Stimulated activated CD4-positive, alpha-beta T cell treated with anti-CD3 and anti-CD28 coated beads, TNF-alpha, amount 100 ng/mL, for 48 hours (primary cell): ENCODE data around the gene KRT1.

Source experiments
- DNase-seq, 3 donors: peaks; one replicate each; pipeline ENCODE4 v3.0.0-alpha.2; 2020; ENCODE audit warnings: low read depth in 3 of 3

KRT1 gene

GRCh38 chr12:52698651-52699340 is 18.6 kb upstream of the KRT1 start:
- no peak for DNase-seq

GRCh38 chr12:52697058-52697582 is 16.9 kb upstream of the KRT1 start:
- DNase-seq, result no peak

DNA sequence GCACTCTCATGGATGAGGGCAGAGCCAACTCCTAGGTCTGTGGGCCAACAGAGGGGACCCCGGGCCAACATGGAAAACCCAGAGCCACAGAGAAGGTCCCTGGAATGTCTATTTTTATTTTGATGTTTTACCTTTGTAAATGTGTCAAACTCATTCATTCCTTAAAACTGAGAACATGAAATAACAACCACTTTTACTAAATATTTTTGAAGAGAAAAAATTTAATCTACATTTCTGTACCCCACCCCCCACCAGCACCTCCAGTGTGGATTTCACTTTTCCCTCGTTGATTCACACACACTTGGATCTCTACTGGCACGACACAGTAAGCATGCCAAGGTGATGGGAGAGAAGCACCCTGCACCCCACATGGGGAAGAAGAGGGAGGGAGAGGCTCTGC is 16.4 kb upstream of the KRT1 start:
- DNase-seq, result no peak

GRCh38 chr12:52695039-52695438 is 14.8 kb upstream of the KRT1 start:
- no peak for DNase-seq

DNA sequence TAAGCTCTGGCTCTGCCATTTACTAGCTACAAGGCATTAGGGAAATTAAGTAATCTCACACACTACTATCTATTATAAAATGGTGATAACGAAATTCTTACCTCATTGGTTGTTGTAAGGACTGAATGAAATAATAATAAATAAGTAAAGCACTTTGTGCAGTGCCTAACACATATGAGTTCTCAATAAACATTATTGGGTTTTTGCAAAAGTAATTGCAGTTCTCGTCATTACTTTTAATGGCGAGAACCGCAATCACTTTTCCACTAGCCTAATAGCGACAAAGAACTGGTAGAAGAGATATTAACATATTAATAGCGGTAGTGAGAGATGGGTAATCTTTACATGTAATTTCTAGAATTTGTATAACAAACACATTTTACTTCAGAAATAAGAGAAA is 13.9 kb upstream of the KRT1 start:
- DNase-seq, result no peak

GRCh38 chr12:52693261-52693660 is 13.1 kb upstream of the KRT1 start:
- no peak for DNase-seq

DNA sequence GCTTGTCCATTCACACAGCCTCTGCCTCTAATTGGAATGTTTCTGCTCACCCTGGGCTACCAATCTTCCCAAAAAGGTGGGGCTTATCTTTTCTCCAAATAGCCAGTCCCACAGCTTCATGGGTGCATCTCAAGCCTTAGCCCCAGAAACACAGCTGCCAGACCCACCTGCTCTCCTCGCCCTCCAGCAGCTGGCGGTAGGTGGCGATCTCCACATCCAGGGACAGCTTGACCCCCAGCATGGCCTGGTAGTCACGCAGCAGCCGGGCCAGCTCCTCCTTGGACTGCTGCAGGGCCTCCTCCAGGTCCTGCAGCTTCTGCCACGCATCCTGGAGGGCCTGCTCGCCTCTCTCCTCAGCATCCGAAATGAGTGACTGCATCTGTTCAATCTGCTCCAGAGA is 12.0 kb upstream of the KRT1 start:
- no peak for DNase-seq

DNA sequence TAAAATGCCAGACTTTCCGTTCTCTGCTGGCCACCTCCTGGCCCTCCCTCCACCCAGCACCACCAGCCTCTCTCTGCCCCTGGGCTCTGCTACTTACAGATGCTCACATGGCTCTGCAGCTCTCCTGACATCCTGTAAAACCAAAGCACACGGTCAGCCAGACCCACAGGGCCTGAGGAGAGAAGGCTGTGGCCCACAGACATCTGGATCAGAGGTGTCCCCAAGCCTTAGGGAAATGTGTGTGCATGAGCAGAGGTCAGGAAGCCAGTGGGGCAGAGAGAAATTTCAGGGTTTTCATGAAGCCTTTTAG is 11.6 kb upstream of the KRT1 start:
- DNase-seq, result no peak

DNA sequence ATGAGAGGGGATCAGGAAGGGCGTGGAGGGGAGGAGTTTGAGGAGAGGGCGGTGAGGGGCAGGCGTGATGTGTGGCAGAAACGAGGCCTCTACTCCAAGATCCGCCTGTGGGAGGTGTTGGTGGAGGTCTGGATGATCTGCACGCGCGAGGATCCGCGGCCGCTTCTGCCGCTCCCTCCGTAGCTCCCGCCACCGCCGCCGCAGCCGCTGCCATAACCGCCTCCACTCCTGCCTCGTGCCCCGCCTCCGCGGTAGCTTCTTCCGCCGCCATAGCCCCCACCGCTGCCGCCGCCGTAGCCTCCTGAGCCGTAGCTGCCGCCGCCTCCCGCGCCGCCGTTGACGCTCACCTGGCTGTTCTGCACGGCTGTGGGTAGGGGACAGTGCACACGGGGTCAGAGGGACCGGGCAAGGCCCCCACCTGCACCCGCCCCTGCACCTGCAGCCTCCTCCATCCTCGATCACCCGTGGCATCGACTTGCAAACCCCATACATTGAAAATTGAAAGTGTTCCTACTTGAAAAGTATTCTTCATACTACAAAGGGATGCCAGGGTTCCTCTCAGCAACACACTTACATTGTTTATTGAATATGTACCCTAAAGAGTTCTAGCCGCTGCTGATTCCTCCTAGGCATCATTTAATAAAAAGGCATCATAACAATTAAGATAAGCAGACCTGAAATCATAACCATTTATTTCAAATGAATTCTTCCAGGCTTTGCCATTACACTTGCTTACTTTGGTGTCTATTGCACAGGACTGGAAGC is 11.1 kb upstream of the KRT1 start:
- DNase-seq, result peak; percentile 9 to 31 (median 14)

GRCh38 chr12:52690351-52691075 is 10.3 kb upstream of the KRT1 start:
- no peak for DNase-seq

DNA sequence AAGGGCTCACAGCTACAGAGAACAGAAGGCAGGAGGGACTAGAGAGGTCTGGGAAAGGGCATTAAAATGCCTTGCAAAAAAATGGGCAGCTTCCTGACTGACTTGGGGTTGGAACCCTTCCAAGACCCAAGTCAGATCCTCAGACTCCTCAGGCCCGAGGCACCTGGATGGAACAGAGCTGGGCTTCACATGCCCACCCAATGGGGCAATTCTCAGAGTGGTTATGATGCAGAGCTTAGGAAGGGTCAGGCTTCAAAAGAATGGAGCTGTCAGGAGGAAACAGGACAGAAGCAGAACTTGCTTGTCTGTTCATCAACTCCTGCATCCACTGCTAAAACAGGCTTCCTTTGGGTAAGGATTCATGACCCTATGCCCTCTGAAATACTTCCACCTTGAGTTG is 9.7 kb upstream of the KRT1 start:
- DNase-seq, result no peak

- DNase-seq, result no peak
Measured at GRCh38 chr12:52689239-52689638, 9.0 kb upstream of the KRT1 start.

GRCh38 chr12:52688481-52688880 is 8.3 kb upstream of the KRT1 start:
- DNase-seq, result no peak

DNA sequence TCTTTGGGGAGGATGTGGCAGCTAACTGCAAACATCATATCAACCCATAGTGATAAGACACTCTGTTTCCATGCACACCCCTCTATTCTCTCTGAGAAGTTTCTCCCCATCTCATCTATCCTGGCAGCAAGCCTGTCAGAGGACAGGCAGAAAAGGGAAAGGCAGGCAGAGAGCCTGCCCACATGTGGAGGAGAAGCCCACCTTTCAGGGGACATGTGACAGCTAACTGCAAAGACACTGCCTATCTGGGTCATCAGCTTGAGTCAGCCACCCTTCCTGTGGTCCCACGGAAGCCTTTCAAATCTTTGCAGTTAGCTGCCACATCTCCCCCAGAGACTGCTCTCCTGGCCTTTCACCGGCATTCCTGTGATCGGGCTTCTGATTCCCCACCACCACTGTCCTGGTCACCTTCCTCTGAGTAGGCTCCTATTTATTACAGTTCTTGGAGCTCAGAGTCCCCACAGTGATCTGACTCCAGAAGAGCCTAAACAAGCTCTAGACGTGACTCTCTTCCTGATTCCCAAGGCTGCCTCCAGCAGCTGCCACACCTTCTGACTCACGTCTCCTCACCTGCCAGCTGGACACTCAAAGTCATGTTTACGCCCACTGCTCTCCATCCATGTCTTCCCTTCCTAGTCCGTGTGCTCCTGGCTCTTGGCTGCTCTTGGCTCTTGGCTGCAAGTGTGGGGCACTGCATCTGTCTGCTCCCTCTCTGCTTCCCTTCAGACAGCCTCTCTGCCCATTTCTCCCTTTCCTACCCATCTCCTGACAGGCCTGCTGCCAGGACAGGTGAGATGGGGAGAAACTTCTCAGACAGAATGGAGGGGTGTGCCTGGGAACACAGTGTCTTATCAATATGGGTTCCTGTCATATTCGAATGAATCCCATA is 7.5 kb upstream of the KRT1 start:
- no peak for DNase-seq

DNA sequence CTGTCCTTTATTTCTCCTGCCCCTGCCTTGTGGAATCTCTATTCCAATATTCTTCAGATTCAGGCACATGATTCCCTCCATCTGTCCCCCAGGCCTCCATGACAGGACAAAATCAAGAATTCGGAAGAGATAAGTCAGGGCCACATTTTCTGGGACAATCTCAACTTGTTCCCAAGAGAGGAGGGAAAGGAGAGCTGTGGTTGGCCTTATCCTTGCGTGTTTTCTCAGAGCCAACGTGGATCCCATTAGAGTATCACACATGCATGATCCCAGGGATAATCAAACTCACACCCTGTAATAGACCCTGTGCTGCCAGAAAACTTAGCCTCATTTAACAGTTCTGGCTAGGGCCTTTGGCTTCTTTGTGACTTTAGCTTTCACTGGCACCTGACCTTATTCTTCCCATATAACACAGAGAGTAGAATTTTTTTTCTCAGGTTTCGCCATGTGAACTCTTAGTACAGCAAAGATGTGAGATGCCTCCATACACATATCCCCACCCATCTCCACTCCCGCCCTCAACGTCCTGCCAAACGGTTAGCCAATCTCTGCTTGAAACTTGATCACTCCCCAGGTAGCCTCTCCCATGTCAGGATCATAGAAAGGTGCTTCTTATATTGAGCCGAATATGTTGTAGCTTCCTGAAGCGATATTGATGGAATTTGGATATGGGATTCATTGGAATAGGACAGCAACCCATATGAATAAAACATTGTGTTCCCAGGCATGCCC is 6.7 kb upstream of the KRT1 start:
- no peak for DNase-seq

DNA sequence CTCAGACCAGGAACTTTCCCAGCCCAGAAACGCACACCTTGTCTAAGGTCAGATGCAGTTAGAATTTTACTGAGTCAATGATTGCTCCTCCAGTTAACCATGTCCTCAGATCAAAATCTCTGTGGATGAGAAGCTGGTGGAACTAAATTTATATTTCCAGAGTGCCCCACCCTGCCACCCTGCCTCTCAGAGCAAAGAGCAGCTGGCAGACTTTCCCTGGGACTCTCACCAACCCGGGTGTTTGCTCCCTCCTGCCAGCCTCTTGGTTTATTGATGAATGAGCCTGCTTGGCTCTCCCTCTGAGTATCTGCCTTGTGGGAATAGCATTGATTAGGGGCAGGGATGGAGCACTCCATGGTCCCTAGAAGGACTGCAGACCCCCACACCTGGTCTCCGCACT is 5.9 kb upstream of the KRT1 start:
- no peak for DNase-seq

DNA sequence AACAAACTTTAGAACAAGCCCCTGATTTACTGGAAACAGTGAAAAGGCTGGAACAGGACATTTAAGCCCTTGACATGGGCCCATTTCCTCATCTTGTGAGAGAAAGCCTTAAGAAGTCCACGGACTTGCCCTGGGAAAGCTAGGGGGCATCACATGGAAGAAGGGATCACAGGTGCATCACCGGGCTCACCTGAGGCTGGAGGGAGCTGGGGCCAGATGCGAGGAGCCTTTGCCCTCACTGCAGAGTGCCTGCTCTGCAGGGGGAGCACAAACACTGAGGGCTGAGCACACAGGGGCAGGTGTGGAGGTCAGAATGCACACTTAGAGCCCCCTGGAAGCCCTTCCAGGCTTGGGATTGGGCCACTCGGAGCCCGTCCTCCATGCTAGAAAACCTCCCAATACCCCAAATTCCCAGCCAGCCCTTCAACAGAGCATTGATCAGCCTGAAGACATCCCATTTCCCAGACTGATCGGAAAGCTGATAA is 5.2 kb upstream of the KRT1 start:
- DNase-seq, result no peak

GRCh38 chr12:52684431-52684830 is 4.2 kb upstream of the KRT1 start:
- no peak for DNase-seq

DNA sequence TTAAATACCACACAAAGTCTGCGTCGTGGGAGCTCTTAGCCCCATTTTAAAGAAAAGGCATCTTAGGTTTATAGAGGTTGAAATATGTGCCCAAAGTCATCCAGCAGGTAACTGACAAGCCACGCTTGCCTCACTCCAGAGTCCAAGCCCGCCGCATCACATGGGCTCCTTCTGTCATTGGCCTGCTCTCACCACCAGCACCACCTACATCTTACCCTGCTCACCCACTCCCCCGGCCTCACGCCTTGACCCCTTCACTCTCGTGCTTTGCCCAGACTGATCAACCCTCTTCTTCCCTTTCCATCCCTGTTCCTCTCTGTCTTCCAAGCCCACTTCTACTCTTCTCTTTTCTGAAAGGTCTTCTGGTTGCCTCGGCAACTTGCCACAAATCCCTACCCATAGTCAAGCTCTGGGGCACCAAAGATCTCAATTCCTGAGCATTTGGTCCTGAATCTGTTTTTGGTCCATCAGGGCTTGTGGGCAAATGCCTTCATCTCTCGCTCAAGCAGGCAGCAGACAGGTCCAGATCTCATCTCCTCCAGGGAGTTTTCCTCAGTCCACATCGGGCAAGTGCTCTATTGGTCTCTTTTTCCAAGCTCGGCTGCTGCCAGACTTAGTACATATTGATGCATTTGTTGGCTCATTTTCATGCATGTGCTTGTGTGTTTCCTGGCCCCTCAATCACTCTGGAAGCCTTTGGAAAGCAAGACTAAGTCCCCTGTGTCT is 3.5 kb upstream of the KRT1 start:
- no peak for DNase-seq

DNA sequence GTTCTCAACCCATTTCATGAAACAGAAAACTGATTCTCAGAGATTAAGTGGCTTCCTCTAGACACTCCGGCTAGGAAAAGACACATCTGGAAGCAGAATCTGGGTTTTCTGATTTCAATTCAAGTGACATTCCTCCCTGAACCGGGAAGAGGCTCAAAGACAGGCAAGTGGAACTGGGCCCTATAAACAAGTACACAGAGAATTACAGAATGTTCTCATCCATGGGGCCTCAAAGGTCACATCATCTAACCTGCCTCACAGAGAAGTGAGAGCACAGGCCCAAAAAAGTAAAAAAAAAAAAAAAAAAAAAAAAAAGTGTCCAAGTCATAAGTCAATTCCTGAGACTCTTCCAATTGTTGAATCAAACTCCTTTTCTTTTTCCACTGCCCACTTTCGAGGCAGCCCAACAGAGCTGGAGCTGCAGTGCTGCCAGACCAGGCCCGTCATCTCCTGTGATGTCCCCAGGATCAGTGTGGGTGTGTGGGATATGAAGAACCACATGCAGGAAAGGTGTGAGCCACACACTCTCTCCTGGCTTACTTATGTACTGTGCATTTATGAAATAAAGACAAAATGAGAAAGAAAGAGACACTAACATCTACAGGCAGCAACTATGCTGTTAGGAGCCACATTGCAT is 2.8 kb upstream of the KRT1 start:
- DNase-seq, result no peak
